Keratinocyte (primary cell): ENCODE results near the gene DEDD2. TPM values are rescaled to one million over a fixed set of nuclear protein-coding genes. Genes with fewer than 3 reads are reported as not detected.

ENCODE experiments used
- DNase-seq: peaks from one replicate; pipeline ENCODE4 v3.0.0-alpha.2; 2011; ENCODE audit warnings: low read depth, missing footprints, low spot score
- FAIRE-seq: peaks from 2 replicates; lab custom pipeline; 2011; peaks lifted over from hg19 to GRCh38; lab: Jason Lieb, UNC
- H2AFZ ChIP-seq: 2 replicates; pipeline ENCODE4 v1.6.0; 2012; ENCODE audit warnings: low read length, control low read depth, inconsistent platforms; ENCODE audit not compliant: control insufficient read depth
- H3K27ac ChIP-seq: 2 replicates; pipeline ENCODE4 v1.5.1; 2011; ENCODE audit warnings: low read length; ENCODE audit not compliant: control insufficient read depth, insufficient read depth
- H3K27me3 ChIP-seq: 3 replicates; pipeline ENCODE4 v1.6.0; 2011; ENCODE audit warnings: low read length; ENCODE audit not compliant: control insufficient read depth, insufficient read depth; ENCODE audit errors: extremely low read depth
- H3K36me3 ChIP-seq, 2 experiments: 2 replicates in 1 of 2; 3 replicates in 1 of 2; pipeline ENCODE4 v1.5.1; 2011; ENCODE audit warnings: low read length in 2 of 2, mild to moderate bottlenecking in 1 of 2; ENCODE audit not compliant: control insufficient read depth in 2 of 2, insufficient read depth in 2 of 2; ENCODE audit errors: extremely low read depth in 1 of 2
- H3K4me1 ChIP-seq: 3 replicates; pipeline ENCODE4 v1.5.1; 2011; ENCODE audit warnings: low read length; ENCODE audit not compliant: control insufficient read depth, insufficient read depth; ENCODE audit errors: extremely low read depth
- H3K4me2 ChIP-seq: 3 replicates; pipeline ENCODE4 v1.6.0; 2011; ENCODE audit warnings: low read depth, low read length; ENCODE audit not compliant: control insufficient read depth, insufficient read depth; ENCODE audit errors: extremely low read depth
- H3K4me3 ChIP-seq, 3 experiments: fragments of 200-600 bp in 1 of 3; sonication (generic) in 1 of 3; 2 replicates in 2 of 3; 3 replicates in 1 of 3; pipeline ENCODE4 v1.5.1; 2011 to 2016; ENCODE audit warnings: low read length in 3 of 3, mild to moderate bottlenecking in 3 of 3, control low read depth in 2 of 3, inconsistent platforms in 1 of 3, low read depth in 1 of 3, mixed read lengths in 1 of 3, mixed run types in 1 of 3, moderate library complexity in 1 of 3; ENCODE audit not compliant: control insufficient read depth in 2 of 3, insufficient read depth in 2 of 3; ENCODE audit errors: extremely low read depth in 1 of 3
- H3K79me2 ChIP-seq: 2 replicates; pipeline ENCODE4 v1.6.0; 2012; ENCODE audit warnings: low read length; ENCODE audit not compliant: control insufficient read depth, insufficient read depth
- H3K9ac ChIP-seq: 3 replicates; pipeline ENCODE4 v1.6.0; 2011; ENCODE audit warnings: low read length; ENCODE audit not compliant: control insufficient read depth, insufficient read depth; ENCODE audit errors: extremely low read depth
- H3K9me1 ChIP-seq: 3 replicates; pipeline ENCODE4 v1.6.0; 2011; ENCODE audit warnings: low read length; ENCODE audit not compliant: control insufficient read depth, insufficient read depth; ENCODE audit errors: extremely low read depth
- H3K9me3 ChIP-seq: 2 replicates; pipeline ENCODE4 v1.5.1; 2012; ENCODE audit warnings: low read depth, low read length; ENCODE audit not compliant: control insufficient read depth
- H4K20me1 ChIP-seq: 3 replicates; pipeline ENCODE4 v1.6.0; 2011; ENCODE audit warnings: low read length; ENCODE audit not compliant: control insufficient read depth, insufficient read depth; ENCODE audit errors: extremely low read depth
- CTCF ChIP-seq, 3 experiments: IDR thresholded peaks in 1 of 3; conservative IDR thresholded peaks in 1 of 3; optimal IDR thresholded peaks in 1 of 3; 2 replicates in 2 of 3; 3 replicates in 1 of 3; pipeline versions ENCODE3 to v1.5.1; 2011; ENCODE audit warnings: low read length in 3 of 3, mild to moderate bottlenecking in 3 of 3, moderate library complexity in 2 of 3, control low read depth in 1 of 3, inconsistent platforms in 1 of 3; ENCODE audit not compliant: insufficient read depth in 2 of 3; ENCODE audit errors: extremely low read depth in 1 of 3
- EZH2 ChIP-seq: IDR thresholded peaks from one replicate; pipeline ENCODE4 v1.6.1; 2012; ENCODE audit warnings: inconsistent platforms, mild to moderate bottlenecking, low read length, moderate library complexity
- dilution Hi-C: fragments of 300-500 bp; cut with MboI; formaldehyde crosslinking; loops from one replicate; pipeline ENCODE4 v1.7.0; 2020; ENCODE audit warnings: low sequenced_read_pairs; ENCODE audit not compliant: extremely low pct_ligation_motif_present
- polyA plus RNA-seq, 5 experiments: library from polyadenylated mRNA; depleted of rRNA in 3 of 5; stranded (reverse) in 3 of 5; stranded (forward) in 1 of 5; unstranded in 1 of 5; fragments of >200 nt; gene quantifications; 1 replicate in 1 of 5; 2 replicates in 3 of 5; 3 replicates in 1 of 5; pipeline versions ENCODE4 v1.2.1 to v1.2.3, GENCODE V29; 2011 to 2012; ENCODE audit warnings: missing spikeins in 2 of 5, low read depth in 1 of 5, low replicate concordance in 1 of 5

The DEDD2 gene
- polyA plus RNA-seq, 1 donor (not counting 4 experiments of a cell fraction or from before 2014, with no cell fraction given), result 20.8 TPM

DNA sequence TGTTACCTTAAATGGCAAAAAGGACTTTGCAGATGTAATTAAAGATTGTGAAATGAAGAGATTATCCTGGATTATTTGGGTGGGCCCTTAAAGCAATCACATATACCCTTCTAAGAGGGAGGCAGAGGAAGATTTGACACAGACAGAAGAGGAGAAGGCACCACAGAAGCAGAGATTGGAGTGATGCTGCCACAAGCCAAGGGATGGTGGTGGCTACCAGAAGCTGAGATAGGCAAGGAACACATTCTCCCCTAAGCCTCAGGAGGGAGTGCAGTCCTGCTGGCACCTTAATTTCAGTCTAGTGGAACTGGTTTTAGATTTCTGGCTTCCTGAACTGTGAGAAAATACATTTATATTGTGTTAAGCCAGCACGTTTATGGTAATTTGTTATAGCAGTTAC lies 24.2 kb downstream of the DEDD2 start:
- DNase-seq (no peak), FAIRE-seq (no peak)
- H3K4me2 ChIP-seq, result no peak overlapping the region
- H2AFZ ChIP-seq, result no peak overlapping the region
- no peaks in the 10 kb centered on the region for H3K79me2 ChIP-seq
- no peaks in the 10 kb centered on the region for H3K9me1 ChIP-seq
- no peak overlapping the region for H3K27ac ChIP-seq
- no peak overlapping the region for H3K9ac ChIP-seq
- dilution Hi-C loops, result no loop called here
- peaks cover 25% of the 10 kb centered on the region for H3K4me1 ChIP-seq
- peaks cover 2% of the 10 kb centered on the region for H3K9me3 ChIP-seq
- no peak overlapping the region for H3K4me3 ChIP-seq
- H4K20me1 ChIP-seq, result no peaks in the 10 kb centered on the region
- no peak for TF ChIP-seq EZH2
- no peak for TF ChIP-seq CTCF (optimal IDR thresholded peaks at IDR 0.05 in 1 of 3, IDR thresholded peaks at IDR 0.05 in 1 of 3, conservative IDR thresholded peaks at IDR 0.05 in 1 of 3; ENCODE audit: extremely low read depth in 1 of 3, insufficient read depth in 2 of 3, low read length in 3 of 3)
- H3K27me3 ChIP-seq, result no peaks in the 10 kb centered on the region
- H3K36me3 ChIP-seq, result peaks cover 9% of the 10 kb centered on the region in 2 experiments

GRCh38 chr19:42191855-42192254 lies 25.6 kb downstream of the DEDD2 start:
- no peaks in the 10 kb centered on the region for H3K27me3 ChIP-seq
- H3K79me2 ChIP-seq, result no peaks in the 10 kb centered on the region
- H3K4me1 ChIP-seq, result peaks cover 17% of the 10 kb centered on the region
- H3K9me1 ChIP-seq, result no peaks in the 10 kb centered on the region
- H3K36me3 ChIP-seq, result peaks cover 2 to 3% of the 10 kb centered on the region in 2 experiments
- DNase-seq (no peak), FAIRE-seq (peak; percentile 98)
- peak overlapping the region; percentile 57 for H3K27ac ChIP-seq
- no peak for TF ChIP-seq CTCF (optimal IDR thresholded peaks at IDR 0.05 in 1 of 3, IDR thresholded peaks at IDR 0.05 in 1 of 3, conservative IDR thresholded peaks at IDR 0.05 in 1 of 3; ENCODE audit: extremely low read depth in 1 of 3, insufficient read depth in 2 of 3, low read length in 3 of 3)
- TF ChIP-seq EZH2, result no peak
- dilution Hi-C loops, result no loop called here
- peaks cover 2% of the 10 kb centered on the region for H3K9me3 ChIP-seq
- no peak overlapping the region for H2AFZ ChIP-seq
- peak overlapping the region; percentile 42 for H3K4me2 ChIP-seq
- H3K4me3 ChIP-seq, result no peak overlapping the region
- H3K9ac ChIP-seq, result peak overlapping the region; percentile 40
- no peaks in the 10 kb centered on the region for H4K20me1 ChIP-seq
